Measurements from ENCODE around the gene PLAC8. TPM values are rescaled to one million over a fixed set of nuclear protein-coding genes. Genes with fewer than 3 reads are reported as not detected.

The PLAC8 gene
- 100 to 1,000 TPM in 3 of 4 donors, 10 to 100 TPM in 1; 84.2 to 309 (median 164) TPM for polyA plus RNA-seq
- long read RNA-seq, donor 1, transcript PLAC8-205 (4 exons, 489 nt), result minor isoform, 5 of 163 reads
- long read RNA-seq, donor 1, transcript PLAC8-201 (5 exons, 1,447 nt), result major isoform, 137 of 163 reads
- long read RNA-seq, donor 1, partial matches to known transcripts, result 19 of 163 reads
- long read RNA-seq, donor 1, other reads (novel, unspliced or antisense), result 0 of 163 reads
- long read RNA-seq, donor 2, transcript PLAC8-201 (5 exons, 1,447 nt), result major isoform, 72 of 91 reads
- long read RNA-seq, donor 2, partial matches to known transcripts, result 15 of 91 reads
- long read RNA-seq, donor 2, other reads (novel, unspliced or antisense), result 0 of 91 reads
- long read RNA-seq, donor 3, transcript PLAC8-201 (5 exons, 1,447 nt), result major isoform, 45 of 54 reads
- long read RNA-seq, donor 3, partial matches to known transcripts, result 6 of 54 reads
- long read RNA-seq, donor 3, other reads (novel, unspliced or antisense), result 0 of 54 reads
- long read RNA-seq, donor 4, result 0 reads
- long read RNA-seq, donor 5, partial matches to known transcripts, result 0 of 4 reads
- long read RNA-seq, donor 5, other reads (novel, unspliced or antisense), result 0 of 4 reads
- long read RNA-seq, donor 6, transcript PLAC8-201 (5 exons, 1,447 nt), result major isoform, 97 of 109 reads
- long read RNA-seq, donor 6, partial matches to known transcripts, result 5 of 109 reads
- long read RNA-seq, donor 6, other reads (novel, unspliced or antisense), result 0 of 109 reads
- long read RNA-seq, donor 7, partial matches to known transcripts, result 0 of 2 reads
- long read RNA-seq, donor 7, other reads (novel, unspliced or antisense), result 0 of 2 reads
- long read RNA-seq, donor 8, result 0 reads
- long read RNA-seq, donor 9, transcript PLAC8-201 (5 exons, 1,447 nt), result major isoform, 21 of 21 reads
- long read RNA-seq, donor 9, partial matches to known transcripts, result 0 of 21 reads
- long read RNA-seq, donor 9, other reads (novel, unspliced or antisense), result 0 of 21 reads
- long read RNA-seq, donor 10, transcript PLAC8-201 (5 exons, 1,447 nt), result major isoform, 55 of 61 reads
- long read RNA-seq, donor 10, partial matches to known transcripts, result 0 of 61 reads
- long read RNA-seq, donor 10, other reads (novel, unspliced or antisense), result 0 of 61 reads

GRCh38 chr4:83114576-83114975 is at the start of gene PLAC8:
PLAC8 (minus strand) TSS chr4:83114729; CDS start chr4:83107921, 6,808 bp downstream.
- peaks cover 0 to 3% (median 0%) of the 10 kb centered on the region in 3 donors for H3K36me3 ChIP-seq (ENCODE audit: control insufficient read depth in 3 of 3, insufficient read depth in 2 of 3, low read depth in 1 of 3, low read length in 3 of 3)
- DNase-seq (peak; percentile 84 to 96), FAIRE-seq (peak; percentile 79)
- H3K9me3 ChIP-seq (ENCODE audit: control insufficient read depth in 2 of 2, insufficient read depth in 1 of 2, low read depth in 1 of 2, low read length in 1 of 2), result no peaks in the 10 kb centered on the region
- peak within 1 kb of the TSS; percentile 48 to 57 (median 51) for H3K4me3 ChIP-seq (ENCODE audit: low read depth in 1 of 3, low read length in 3 of 3)
- H3K27ac ChIP-seq (ENCODE audit: low read depth in 1 of 3, low read length in 2 of 3), result peak within 1 kb of the TSS; percentile 12 to 90 (median 69)
- peaks cover 0 to 20% (median 0%) of the 10 kb centered on the region in 3 donors for H3K4me1 ChIP-seq (ENCODE audit: control insufficient read depth in 3 of 3, insufficient read depth in 2 of 3, low read depth in 1 of 3, low read length in 2 of 3)
- 2 to 36% (median 10%) methylated on average over 5 of the region's 5 CpGs for WGBS, 3 donors
- H3K27me3 ChIP-seq (ENCODE audit: control insufficient read depth in 3 of 3, insufficient read depth in 3 of 3, low read length in 3 of 3), result no peaks in the 10 kb centered on the region

- Histone ChIP-seq H3K27me3 (ENCODE audit: control insufficient read depth in 3 of 3, insufficient read depth in 3 of 3, low read length in 3 of 3) (no peaks in the 10 kb centered on the region), H3K36me3 (ENCODE audit: control insufficient read depth in 3 of 3, insufficient read depth in 2 of 3, low read depth in 1 of 3, low read length in 3 of 3) (no peaks in the 10 kb centered on the region), H3K27ac (ENCODE audit: low read depth in 1 of 3, low read length in 2 of 3) (peak overlapping the region in 1 of 3 donors; percentile 40), H3K4me1 (ENCODE audit: control insufficient read depth in 3 of 3, insufficient read depth in 2 of 3, low read depth in 1 of 3, low read length in 2 of 3) (peaks cover 0 to 10% (median 2%) of the 10 kb centered on the region in 3 donors), H3K9me3 (ENCODE audit: control insufficient read depth in 2 of 2, insufficient read depth in 1 of 2, low read depth in 1 of 2, low read length in 1 of 2) (peaks cover 0 to 10% of the 10 kb centered on the region in 2 donors), H3K4me3 (ENCODE audit: low read depth in 1 of 3, low read length in 3 of 3) (no peak overlapping the region)
- FAIRE-seq, result no peak
- DNase-seq, result peak in 1 of 2 donors; percentile 55
- WGBS, 3 donors, result 71 to 90% (median 80%) methylated on average over 2 of the region's 2 CpGs
Measured at GRCh38 chr4:83153417-83153816, 38.9 kb upstream of the PLAC8 start.

- no peak overlapping the region for H3K4me3 ChIP-seq (ENCODE audit: low read depth in 1 of 3, low read length in 3 of 3)
- DNase-seq, result no peak
- FAIRE-seq, result no peak
- H3K4me1 ChIP-seq (ENCODE audit: control insufficient read depth in 3 of 3, insufficient read depth in 2 of 3, low read depth in 1 of 3, low read length in 2 of 3), result peaks cover 0 to 10% (median 2%) of the 10 kb centered on the region in 3 donors
- H3K27ac ChIP-seq (ENCODE audit: low read depth in 1 of 3, low read length in 2 of 3), result no peak overlapping the region
- H3K27me3 ChIP-seq (ENCODE audit: control insufficient read depth in 3 of 3, insufficient read depth in 3 of 3, low read length in 3 of 3), result no peaks in the 10 kb centered on the region
- H3K36me3 ChIP-seq (ENCODE audit: control insufficient read depth in 3 of 3, insufficient read depth in 2 of 3, low read depth in 1 of 3, low read length in 3 of 3), result no peaks in the 10 kb centered on the region
- WGBS, 3 donors, result 74 to 78% (median 78%) methylated on average over 6 of the region's 6 CpGs
- H3K9me3 ChIP-seq (ENCODE audit: control insufficient read depth in 2 of 2, insufficient read depth in 1 of 2, low read depth in 1 of 2, low read length in 1 of 2), result peaks cover 0 to 10% of the 10 kb centered on the region in 2 donors
Measured at GRCh38 chr4:83152746-83153145, 38.2 kb upstream of the PLAC8 start.

- no peaks in the 10 kb centered on the region for H3K36me3 ChIP-seq (ENCODE audit: control insufficient read depth in 3 of 3, insufficient read depth in 2 of 3, low read depth in 1 of 3, low read length in 3 of 3)
- FAIRE-seq (no peak), DNase-seq (no peak)
- H3K9me3 ChIP-seq (ENCODE audit: control insufficient read depth in 2 of 2, insufficient read depth in 1 of 2, low read depth in 1 of 2, low read length in 1 of 2), result peaks cover 0 to 8% of the 10 kb centered on the region in 2 donors
- H3K27me3 ChIP-seq (ENCODE audit: control insufficient read depth in 3 of 3, insufficient read depth in 3 of 3, low read length in 3 of 3), result no peaks in the 10 kb centered on the region
- H3K4me1 ChIP-seq (ENCODE audit: control insufficient read depth in 3 of 3, insufficient read depth in 2 of 3, low read depth in 1 of 3, low read length in 2 of 3), result peaks cover 0 to 10% (median 2%) of the 10 kb centered on the region in 3 donors
- H3K27ac ChIP-seq (ENCODE audit: low read depth in 1 of 3, low read length in 2 of 3), result no peak overlapping the region
- H3K4me3 ChIP-seq (ENCODE audit: low read depth in 1 of 3, low read length in 3 of 3), result no peak overlapping the region
Measured at GRCh38 chr4:83151651-83152050, 37.1 kb upstream of the PLAC8 start.

- Histone ChIP-seq H3K9me3 (ENCODE audit: control insufficient read depth in 2 of 2, insufficient read depth in 1 of 2, low read depth in 1 of 2, low read length in 1 of 2) (no peaks in the 10 kb centered on the region), H3K27me3 (ENCODE audit: control insufficient read depth in 3 of 3, insufficient read depth in 3 of 3, low read length in 3 of 3) (no peaks in the 10 kb centered on the region), H3K4me3 (ENCODE audit: low read depth in 1 of 3, low read length in 3 of 3) (no peak overlapping the region), H3K27ac (ENCODE audit: low read depth in 1 of 3, low read length in 2 of 3) (peak overlapping the region; percentile 57 to 81 (median 60)), H3K36me3 (ENCODE audit: control insufficient read depth in 3 of 3, insufficient read depth in 2 of 3, low read depth in 1 of 3, low read length in 3 of 3) (no peaks in the 10 kb centered on the region), H3K4me1 (ENCODE audit: control insufficient read depth in 3 of 3, insufficient read depth in 2 of 3, low read depth in 1 of 3, low read length in 2 of 3) (peaks cover 0 to 10% (median 2%) of the 10 kb centered on the region in 3 donors)
- 58 to 65% (median 61%) methylated on average over 8 of the region's 8 CpGs for WGBS, 3 donors
- FAIRE-seq, result no peak
- DNase-seq, result peak; percentile 65 to 82
Measured at GRCh38 chr4:83150653-83151330, 36.3 kb upstream of the PLAC8 start.

GRCh38 chr4:83149865-83150652 is 35.5 kb upstream of the PLAC8 start:
- 33 to 53% (median 47%) methylated on average over 11 of the region's 11 CpGs for WGBS, 3 donors
- Histone ChIP-seq H3K4me1 (ENCODE audit: control insufficient read depth in 3 of 3, insufficient read depth in 2 of 3, low read depth in 1 of 3, low read length in 2 of 3) (peaks cover 0 to 10% (median 2%) of the 10 kb centered on the region in 3 donors), H3K27me3 (ENCODE audit: control insufficient read depth in 3 of 3, insufficient read depth in 3 of 3, low read length in 3 of 3) (no peaks in the 10 kb centered on the region), H3K27ac (ENCODE audit: low read depth in 1 of 3, low read length in 2 of 3) (peak overlapping the region; percentile 57 to 81 (median 60)), H3K9me3 (ENCODE audit: control insufficient read depth in 2 of 2, insufficient read depth in 1 of 2, low read depth in 1 of 2, low read length in 1 of 2) (no peaks in the 10 kb centered on the region), H3K36me3 (ENCODE audit: control insufficient read depth in 3 of 3, insufficient read depth in 2 of 3, low read depth in 1 of 3, low read length in 3 of 3) (no peaks in the 10 kb centered on the region), H3K4me3 (ENCODE audit: low read depth in 1 of 3, low read length in 3 of 3) (no peak overlapping the region)
- no peak for FAIRE-seq
- peak; percentile 71 to 86 for DNase-seq

- H3K4me1 ChIP-seq (ENCODE audit: control insufficient read depth in 3 of 3, insufficient read depth in 2 of 3, low read depth in 1 of 3, low read length in 2 of 3), result peaks cover 0 to 10% (median 2%) of the 10 kb centered on the region in 3 donors
- DNase-seq (no peak), FAIRE-seq (no peak)
- H3K36me3 ChIP-seq (ENCODE audit: control insufficient read depth in 3 of 3, insufficient read depth in 2 of 3, low read depth in 1 of 3, low read length in 3 of 3), result no peaks in the 10 kb centered on the region
- no peak overlapping the region for H3K27ac ChIP-seq (ENCODE audit: low read depth in 1 of 3, low read length in 2 of 3)
- no peaks in the 10 kb centered on the region for H3K9me3 ChIP-seq (ENCODE audit: control insufficient read depth in 2 of 2, insufficient read depth in 1 of 2, low read depth in 1 of 2, low read length in 1 of 2)
- WGBS, 3 donors, result 89 to 95% (median 92%) methylated on average over 2 of the region's 2 CpGs
- no peak overlapping the region for H3K4me3 ChIP-seq (ENCODE audit: low read depth in 1 of 3, low read length in 3 of 3)
- no peaks in the 10 kb centered on the region for H3K27me3 ChIP-seq (ENCODE audit: control insufficient read depth in 3 of 3, insufficient read depth in 3 of 3, low read length in 3 of 3)
Measured at GRCh38 chr4:83146841-83147240, 32.3 kb upstream of the PLAC8 start.
